ENCODE results near the gene ACVR1B.

- TF ChIP-seq CTCF (IDR thresholded peaks at IDR 0.05): no peak
- TF ChIP-seq POLR2A (IDR thresholded peaks at IDR 0.05): no peak
Observed at GRCh38 chr12:52010152-52010622, 58.7 kb downstream of the ACVR1B start.
